HepG2 (cell line): ENCODE measurements around the gene CRK. TPM values are rescaled to one million over a fixed set of nuclear protein-coding genes. Genes with fewer than 3 reads are reported as not detected.

ENCODE experiments used
- ATF7 ChIP-seq, 2 experiments: fragments of 450-650 bp in 1 of 2; sonication (generic) in 1 of 2; formaldehyde crosslinking in 1 of 2; IDR thresholded peaks; 2 replicates each; pipeline versions ENCODE4 v1.4.0 to v1.6.1; 2016 to 2020; ENCODE audit warnings: antibody characterized with exemption in 1 of 2, mild to moderate bottlenecking in 1 of 2, missing genetic modification reagents in 1 of 2
- CBX1 ChIP-seq: IDR thresholded peaks from one replicate; pipeline ENCODE4 v1.6.1; 2016; ENCODE audit warnings: antibody characterized with exemption, low read depth
- FOXO1 ChIP-seq: sonication (generic); formaldehyde crosslinking; IDR thresholded peaks from 2 replicates; pipeline ENCODE4 v1.4.0; 2020; ENCODE audit warnings: missing genetic modification reagents
- MIER2 ChIP-seq: IDR thresholded peaks from 2 replicates; pipeline ENCODE4 v1.6.1; 2016; ENCODE audit warnings: missing biosample characterization, missing genetic modification reagents
- NFE2L2 ChIP-seq: fragments of 150-350 bp; IDR thresholded peaks from 2 replicates; pipeline ENCODE4 v1.6.1; 2014; ENCODE audit warnings: low read length
- PLRG1 ChIP-seq: fragments of 450-650 bp; conservative IDR thresholded peaks from 2 replicates; pipeline ENCODE4 v1.6.1; 2016
- RBFOX2 ChIP-seq: fragments of 200-400 bp; formaldehyde crosslinking; IDR thresholded peaks from 2 replicates; pipeline ENCODE4 v1.6.1; 2017; ENCODE audit warnings: low read depth, mild to moderate bottlenecking, low read length
- SP2 ChIP-seq: sonication (generic); formaldehyde crosslinking; IDR thresholded peaks from 2 replicates; pipeline ENCODE4 v1.5.1; 2020; ENCODE audit warnings: mild to moderate bottlenecking, missing genetic modification reagents
- TSC22D2 ChIP-seq: sonication (generic); formaldehyde crosslinking; IDR thresholded peaks from 2 replicates; pipeline ENCODE4 v1.5.1; 2020; ENCODE audit warnings: missing genetic modification reagents, mild to moderate bottlenecking, borderline replicate concordance
- ZBTB42 ChIP-seq: sonication (generic); formaldehyde crosslinking; IDR thresholded peaks from 2 replicates; pipeline ENCODE4 v1.5.0; 2020; ENCODE audit warnings: mild to moderate bottlenecking, missing genetic modification reagents
- ZNF136 ChIP-seq: sonication (generic); formaldehyde crosslinking; IDR thresholded peaks from 2 replicates; pipeline ENCODE4 v1.8.1; 2022; ENCODE audit warnings: low read depth, mild to moderate bottlenecking, moderate library complexity, missing genetic modification reagents
- ZNF17 ChIP-seq: sonication (generic); formaldehyde crosslinking; IDR thresholded peaks from 2 replicates; pipeline ENCODE4 v1.5.0; 2020; ENCODE audit warnings: mild to moderate bottlenecking, missing genetic modification reagents
- ZNF326 ChIP-seq: sonication (generic); formaldehyde crosslinking; IDR thresholded peaks from 2 replicates; pipeline ENCODE4 v1.4.0; 2020; ENCODE audit warnings: missing genetic modification reagents, borderline replicate concordance
- ZNF350 ChIP-seq: sonication (generic); formaldehyde crosslinking; IDR thresholded peaks from 2 replicates; pipeline ENCODE4 v1.4.0; 2020; ENCODE audit warnings: mild to moderate bottlenecking, low read depth, missing genetic modification reagents, borderline replicate concordance
- ZNF570 ChIP-seq: sonication (generic); formaldehyde crosslinking; IDR thresholded peaks from 2 replicates; pipeline ENCODE4 v1.4.0; 2020; ENCODE audit warnings: mild to moderate bottlenecking, missing genetic modification reagents, borderline replicate concordance
- ZNF615 ChIP-seq: sonication (generic); formaldehyde crosslinking; IDR thresholded peaks from 2 replicates; pipeline ENCODE4 v1.5.0; 2020; ENCODE audit warnings: mild to moderate bottlenecking, missing genetic modification reagents, borderline replicate concordance
- ZNF737 ChIP-seq: sonication (generic); formaldehyde crosslinking; IDR thresholded peaks from 2 replicates; pipeline ENCODE4 v1.5.0; 2020; ENCODE audit warnings: missing genetic modification reagents, mild to moderate bottlenecking, borderline replicate concordance
- polyA plus RNA-seq, 8 experiments: library from polyadenylated mRNA; depleted of rRNA in 3 of 8; stranded (reverse) in 7 of 8; unstranded in 1 of 8; fragments of >200 nt; fragmentation: Illumina TruSeq in 4 of 8; extraction: Trizol in 4 of 8; gene quantifications; 2 replicates each; pipeline versions ENCODE4 v1.2.1 to v1.2.3, GENCODE V29; 2011 to 2016; ENCODE audit warnings: low read depth in 4 of 8, missing spikeins in 1 of 8, mixed read lengths in 1 of 8; ENCODE audit not compliant: insufficient read depth in 1 of 8
- total RNA-seq, 5 experiments: library from RNA; depleted of rRNA; stranded (reverse); fragments of >200 nt; fragmentation: Illumina TruSeq; extraction: Trizol; gene quantifications; 2 replicates each; pipeline ENCODE4 v1.2.3, GENCODE V29; 2016; ENCODE audit warnings: low read depth in 1 of 5
- TF ChIP-seq, protein P1 (sequence below): sonication (generic); formaldehyde crosslinking; IDR thresholded peaks from 2 replicates; pipeline ENCODE4 v1.9.0; 2021; ENCODE audit warnings: missing genetic modification reagents, borderline replicate concordance
- TF ChIP-seq, protein P2 (sequence below): sonication (generic); formaldehyde crosslinking; IDR thresholded peaks from 2 replicates; pipeline ENCODE4 v1.8.1; 2023; ENCODE audit warnings: mild to moderate bottlenecking, moderate library complexity, missing genetic modification reagents
- TF ChIP-seq, protein P3 (sequence below): IDR thresholded peaks from 2 replicates; pipeline ENCODE4 v1.6.1; 2016; ENCODE audit warnings: control low read depth
- TF ChIP-seq, protein P4 (sequence below): sonication (generic); formaldehyde crosslinking; IDR thresholded peaks from 2 replicates; pipeline ENCODE4 v1.5.0; 2020; ENCODE audit warnings: missing genetic modification reagents
- TF ChIP-seq, protein P5 (sequence below): sonication (generic); formaldehyde crosslinking; conservative IDR thresholded peaks from 2 replicates; pipeline ENCODE4 v1.8.0; 2022; ENCODE audit warnings: missing genetic modification reagents

Gene CRK
- total and polyA plus RNA-seq, 2 of the 13 experiments (the other 11 are each of a cell fraction or from before 2014, with no cell fraction given): 47.4 to 54.2 TPM

DNA sequence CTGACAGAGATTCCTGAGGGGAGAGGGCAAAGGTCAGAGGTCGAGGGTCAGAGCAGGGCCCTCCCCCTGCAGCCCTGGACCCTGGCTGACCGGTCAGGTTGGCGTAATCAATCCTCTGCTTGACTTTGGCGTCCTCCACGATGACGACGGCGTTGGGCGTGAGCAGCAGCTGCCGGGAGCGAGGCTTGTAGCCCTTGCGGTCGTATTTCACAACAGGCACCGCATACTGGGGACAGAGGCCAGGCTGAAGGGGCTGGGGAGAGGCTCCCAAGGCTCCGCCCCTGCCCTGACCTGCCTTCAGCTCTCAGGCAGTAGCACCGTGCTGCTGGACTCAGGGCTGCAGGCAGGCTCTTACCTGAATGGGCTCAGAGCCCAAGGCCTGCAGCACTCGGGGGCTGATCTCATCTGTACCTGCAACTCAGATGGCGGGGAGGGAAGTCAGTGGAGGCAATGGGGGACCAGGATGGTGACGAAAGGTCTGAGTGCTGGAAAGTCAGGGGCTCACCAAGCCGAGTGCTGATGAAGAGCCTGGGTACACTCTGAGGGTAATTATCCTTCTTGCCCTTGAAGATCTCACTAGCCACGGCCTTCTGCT, 12.0 kb upstream of the CRK start (continued):
- TF ChIP-seq, protein P1, sequence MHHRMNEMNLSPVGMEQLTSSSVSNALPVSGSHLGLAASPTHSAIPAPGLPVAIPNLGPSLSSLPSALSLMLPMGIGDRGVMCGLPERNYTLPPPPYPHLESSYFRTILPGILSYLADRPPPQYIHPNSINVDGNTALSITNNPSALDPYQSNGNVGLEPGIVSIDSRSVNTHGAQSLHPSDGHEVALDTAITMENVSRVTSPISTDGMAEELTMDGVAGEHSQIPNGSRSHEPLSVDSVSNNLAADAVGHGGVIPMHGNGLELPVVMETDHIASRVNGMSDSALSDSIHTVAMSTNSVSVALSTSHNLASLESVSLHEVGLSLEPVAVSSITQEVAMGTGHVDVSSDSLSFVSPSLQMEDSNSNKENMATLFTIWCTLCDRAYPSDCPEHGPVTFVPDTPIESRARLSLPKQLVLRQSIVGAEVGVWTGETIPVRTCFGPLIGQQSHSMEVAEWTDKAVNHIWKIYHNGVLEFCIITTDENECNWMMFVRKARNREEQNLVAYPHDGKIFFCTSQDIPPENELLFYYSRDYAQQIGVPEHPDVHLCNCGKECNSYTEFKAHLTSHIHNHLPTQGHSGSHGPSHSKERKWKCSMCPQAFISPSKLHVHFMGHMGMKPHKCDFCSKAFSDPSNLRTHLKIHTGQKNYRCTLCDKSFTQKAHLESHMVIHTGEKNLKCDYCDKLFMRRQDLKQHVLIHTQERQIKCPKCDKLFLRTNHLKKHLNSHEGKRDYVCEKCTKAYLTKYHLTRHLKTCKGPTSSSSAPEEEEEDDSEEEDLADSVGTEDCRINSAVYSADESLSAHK (CRISPR knock-in tag): no peak
- peak; percentile 72 for TF ChIP-seq ZNF350 (CRISPR knock-in tag)
- no peak for TF ChIP-seq NFE2L2
- no peak for TF ChIP-seq ZBTB42 (CRISPR knock-in tag)
- no peak for TF ChIP-seq ZNF17
- TF ChIP-seq ZNF326 (CRISPR knock-in tag): no peak
- TF ChIP-seq PLRG1: no peak
- no peak for TF ChIP-seq TSC22D2 (CRISPR knock-in tag)
- TF ChIP-seq CBX1: no peak
- TF ChIP-seq, protein P2, sequence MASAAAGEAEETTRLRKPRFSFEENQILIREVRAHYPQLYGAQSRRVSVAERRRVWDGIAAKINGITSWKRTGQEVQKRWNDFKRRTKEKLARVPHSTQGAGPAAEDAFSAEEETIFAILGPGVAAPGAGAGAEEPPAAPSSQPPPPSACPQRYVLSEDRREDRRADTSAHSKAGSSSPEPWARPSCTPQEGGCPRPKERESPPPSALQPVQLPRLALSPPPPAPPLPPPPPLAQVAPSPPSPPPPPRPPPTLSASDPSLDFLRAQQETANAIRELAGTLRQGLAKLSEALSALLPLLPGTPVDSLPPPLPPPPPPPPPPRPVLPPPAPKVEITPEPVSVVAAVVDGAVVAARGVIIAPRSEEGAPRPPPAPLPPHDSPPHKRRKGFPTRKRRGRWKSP (CRISPR knock-in tag): peak; percentile 66; the same call in 1 of the 2 replicates
- no peak for TF ChIP-seq ZNF570 (CRISPR knock-in tag)
- no peak for TF ChIP-seq ZNF737 (CRISPR knock-in tag)
- TF ChIP-seq ZNF615: no peak
- no peak for TF ChIP-seq RBFOX2
- no peak; the same call in 1 of the 2 replicates for TF ChIP-seq FOXO1 (CRISPR knock-in tag)
- no peak for TF ChIP-seq ATF7 (IDR thresholded peaks at IDR 0.05)
- peak; percentile 57; the same call in 1 of the 2 replicates for TF ChIP-seq ATF7 (CRISPR knock-in tag; IDR thresholded peaks at IDR 0.05)
- TF ChIP-seq, protein P3, sequence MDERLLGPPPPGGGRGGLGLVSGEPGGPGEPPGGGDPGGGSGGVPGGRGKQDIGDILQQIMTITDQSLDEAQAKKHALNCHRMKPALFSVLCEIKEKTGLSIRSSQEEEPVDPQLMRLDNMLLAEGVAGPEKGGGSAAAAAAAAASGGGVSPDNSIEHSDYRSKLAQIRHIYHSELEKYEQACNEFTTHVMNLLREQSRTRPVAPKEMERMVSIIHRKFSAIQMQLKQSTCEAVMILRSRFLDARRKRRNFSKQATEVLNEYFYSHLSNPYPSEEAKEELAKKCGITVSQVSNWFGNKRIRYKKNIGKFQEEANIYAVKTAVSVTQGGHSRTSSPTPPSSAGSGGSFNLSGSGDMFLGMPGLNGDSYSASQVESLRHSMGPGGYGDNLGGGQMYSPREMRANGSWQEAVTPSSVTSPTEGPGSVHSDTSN (CRISPR knock-in tag): no peak
- TF ChIP-seq, protein P4, sequence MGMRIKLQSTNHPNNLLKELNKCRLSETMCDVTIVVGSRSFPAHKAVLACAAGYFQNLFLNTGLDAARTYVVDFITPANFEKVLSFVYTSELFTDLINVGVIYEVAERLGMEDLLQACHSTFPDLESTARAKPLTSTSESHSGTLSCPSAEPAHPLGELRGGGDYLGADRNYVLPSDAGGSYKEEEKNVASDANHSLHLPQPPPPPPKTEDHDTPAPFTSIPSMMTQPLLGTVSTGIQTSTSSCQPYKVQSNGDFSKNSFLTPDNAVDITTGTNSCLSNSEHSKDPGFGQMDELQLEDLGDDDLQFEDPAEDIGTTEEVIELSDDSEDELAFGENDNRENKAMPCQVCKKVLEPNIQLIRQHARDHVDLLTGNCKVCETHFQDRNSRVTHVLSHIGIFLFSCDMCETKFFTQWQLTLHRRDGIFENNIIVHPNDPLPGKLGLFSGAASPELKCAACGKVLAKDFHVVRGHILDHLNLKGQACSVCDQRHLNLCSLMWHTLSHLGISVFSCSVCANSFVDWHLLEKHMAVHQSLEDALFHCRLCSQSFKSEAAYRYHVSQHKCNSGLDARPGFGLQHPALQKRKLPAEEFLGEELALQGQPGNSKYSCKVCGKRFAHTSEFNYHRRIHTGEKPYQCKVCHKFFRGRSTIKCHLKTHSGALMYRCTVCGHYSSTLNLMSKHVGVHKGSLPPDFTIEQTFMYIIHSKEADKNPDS: no peak
- TF ChIP-seq ZNF136 (CRISPR knock-in tag): no peak
- TF ChIP-seq MIER2 (CRISPR knock-in tag): no peak
- TF ChIP-seq SP2 (CRISPR knock-in tag): no peak
- TF ChIP-seq, protein P5, sequence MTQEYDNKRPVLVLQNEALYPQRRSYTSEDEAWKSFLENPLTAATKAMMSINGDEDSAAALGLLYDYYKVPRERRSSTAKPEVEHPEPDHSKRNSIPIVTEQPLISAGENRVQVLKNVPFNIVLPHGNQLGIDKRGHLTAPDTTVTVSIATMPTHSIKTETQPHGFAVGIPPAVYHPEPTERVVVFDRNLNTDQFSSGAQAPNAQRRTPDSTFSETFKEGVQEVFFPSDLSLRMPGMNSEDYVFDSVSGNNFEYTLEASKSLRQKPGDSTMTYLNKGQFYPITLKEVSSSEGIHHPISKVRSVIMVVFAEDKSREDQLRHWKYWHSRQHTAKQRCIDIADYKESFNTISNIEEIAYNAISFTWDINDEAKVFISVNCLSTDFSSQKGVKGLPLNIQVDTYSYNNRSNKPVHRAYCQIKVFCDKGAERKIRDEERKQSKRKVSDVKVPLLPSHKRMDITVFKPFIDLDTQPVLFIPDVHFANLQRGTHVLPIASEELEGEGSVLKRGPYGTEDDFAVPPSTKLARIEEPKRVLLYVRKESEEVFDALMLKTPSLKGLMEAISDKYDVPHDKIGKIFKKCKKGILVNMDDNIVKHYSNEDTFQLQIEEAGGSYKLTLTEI (CRISPR knock-in tag): no peak
